Measurements from ENCODE around the gene ODAD2. TPM values are rescaled to one million over a fixed set of nuclear protein-coding genes. Genes with fewer than 3 reads are reported as not detected.

ODAD2 gene
- total and polyA plus RNA-seq, 7 experiments from 2014 or later, result 0.27 to 0.70 TPM; not detected in 5

DNA sequence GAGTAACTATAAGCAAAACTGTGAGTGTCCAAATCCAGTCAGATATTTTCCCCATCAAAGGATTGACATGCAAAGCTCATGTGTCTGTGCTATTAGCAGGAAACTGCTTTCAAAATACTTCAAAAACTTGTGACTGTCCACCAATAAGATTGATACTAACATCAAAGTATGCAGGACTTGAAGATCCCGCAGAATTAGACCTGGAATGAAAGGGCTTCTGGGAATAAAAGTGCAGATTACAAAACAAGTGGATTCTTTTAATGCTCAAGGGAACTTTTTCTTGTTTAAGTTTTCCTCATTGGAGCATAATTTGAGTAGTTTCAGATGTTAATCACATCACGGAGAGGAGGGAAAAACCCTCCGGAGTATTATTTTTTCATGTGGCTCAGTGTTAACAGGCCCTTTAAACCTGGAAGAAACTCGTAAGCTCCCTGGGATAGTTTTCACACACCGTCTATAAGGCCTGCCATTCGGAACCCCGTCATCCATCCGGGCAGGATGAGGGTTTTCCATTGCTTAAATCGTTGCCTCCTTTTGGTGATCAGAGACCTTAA, 219.3 kb downstream of the ODAD2 start:
- no peak overlapping the region for H3K4me3 Mint-ChIP-seq
- ATAC-seq (no peak), DNase-seq (no peak)
- CTCF ChIA-PET, result no interaction called here
- peaks cover 0 to 10% (median 3%) of the 10 kb centered on the region in 11 donors for H3K9me3 Mint-ChIP-seq
- intact Hi-C loops (cut with micrococcal nuclease), result no loop called here
- no peaks in the 10 kb centered on the region for H3K4me1 Mint-ChIP-seq
- POLR2A ChIA-PET, result no interaction called here
- Histone ChIP-seq H3K27ac (ENCODE audit: low read depth, low read length) (no peak overlapping the region), H3K4me1 (ENCODE audit: control insufficient read depth in 2 of 2, insufficient read depth in 2 of 2, low read length in 2 of 2) (no peaks in the 10 kb centered on the region), H3K36me3 (ENCODE audit: control insufficient read depth in 2 of 3, insufficient read depth in 3 of 3, low read length in 3 of 3) (no peaks in the 10 kb centered on the region), H3K4me3 (ENCODE audit: low read length) (no peak overlapping the region), H3K9me3 (ENCODE audit: control insufficient read depth in 2 of 3, low read length in 3 of 3) (peaks cover 0 to 6% (median 0%) of the 10 kb centered on the region in 3 experiments), H3K27me3 (ENCODE audit: control insufficient read depth in 2 of 2, insufficient read depth in 2 of 2, low read length in 2 of 2) (no peaks in the 10 kb centered on the region)
- H3K36me3 Mint-ChIP-seq, result no peaks in the 10 kb centered on the region
- no peak overlapping the region for H3K27ac Mint-ChIP-seq
- H3K27me3 Mint-ChIP-seq, result peaks cover 12 to 55% (median 30%) of the 10 kb centered on the region in 5 donors

- intact Hi-C loops (cut with micrococcal nuclease), result no loop called here
- H3K27me3 Mint-ChIP-seq, result peaks cover 40 to 81% (median 57%) of the 10 kb centered on the region in 5 donors
- CTCF ChIA-PET, result no interaction called here
Measured at GRCh38 chr10:27774831-27775230, 224.0 kb downstream of the ODAD2 start.

DNA sequence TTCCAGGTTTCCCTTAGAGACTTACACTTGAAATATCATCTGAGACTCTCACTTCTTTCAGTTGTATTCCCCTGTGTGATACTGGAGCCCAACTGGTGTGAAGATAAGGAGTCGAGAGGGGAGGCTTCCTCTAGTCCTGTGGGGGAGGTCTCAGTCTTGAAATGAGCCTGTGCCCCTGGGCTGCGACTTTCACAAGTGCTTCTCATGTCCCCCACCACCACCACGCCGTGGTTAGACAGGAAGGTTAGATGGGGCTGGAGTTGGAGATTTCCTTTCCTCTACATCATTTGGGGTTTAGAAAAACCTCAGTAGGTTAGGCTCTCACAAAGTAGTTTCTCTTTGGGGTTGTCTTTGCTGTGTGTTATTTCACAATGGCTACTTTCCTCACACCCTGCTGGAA, 227.6 kb downstream of the ODAD2 start:
- Histone ChIP-seq H3K27me3 (ENCODE audit: control insufficient read depth in 2 of 2, insufficient read depth in 2 of 2, low read length in 2 of 2) (no peaks in the 10 kb centered on the region), H3K9me3 (ENCODE audit: control insufficient read depth in 2 of 3, low read length in 3 of 3) (no peaks in the 10 kb centered on the region), H3K4me3 (ENCODE audit: low read length) (no peak overlapping the region), H3K36me3 (ENCODE audit: control insufficient read depth in 2 of 3, insufficient read depth in 3 of 3, low read length in 3 of 3) (no peaks in the 10 kb centered on the region), H3K4me1 (ENCODE audit: control insufficient read depth in 2 of 2, insufficient read depth in 2 of 2, low read length in 2 of 2) (no peaks in the 10 kb centered on the region), H3K27ac (ENCODE audit: low read depth, low read length) (no peak overlapping the region)
- Mint-ChIP-seq H3K9me3 (peaks cover 0 to 5% (median 0%) of the 10 kb centered on the region in 11 donors), H3K36me3 (no peaks in the 10 kb centered on the region), H3K4me3 (no peak overlapping the region), H3K27me3 (peaks cover 43 to 59% (median 52%) of the 10 kb centered on the region in 5 donors), H3K27ac (no peak overlapping the region), H3K4me1 (peaks cover 0 to 2% (median 0%) of the 10 kb centered on the region in 7 donors)
- POLR2A ChIA-PET, result no interaction called here
- CTCF ChIA-PET, result no interaction called here
- intact Hi-C loops (cut with micrococcal nuclease), result no loop called here
- ATAC-seq (no peak), DNase-seq (no peak)

More at GRCh38 chr10:27774831-27775230, 224.0 kb downstream of the ODAD2 start:
- H3K4me3 Mint-ChIP-seq, result no peak overlapping the region
- peaks cover 0 to 2% (median 0%) of the 10 kb centered on the region in 7 donors for H3K4me1 Mint-ChIP-seq
- no peaks in the 10 kb centered on the region for H3K9me3 ChIP-seq (ENCODE audit: control insufficient read depth in 2 of 3, low read length in 3 of 3)
- no peaks in the 10 kb centered on the region for H3K4me1 ChIP-seq (ENCODE audit: control insufficient read depth in 2 of 2, insufficient read depth in 2 of 2, low read length in 2 of 2)
- no peak overlapping the region for H3K27ac Mint-ChIP-seq
- no peaks in the 10 kb centered on the region for H3K27me3 ChIP-seq (ENCODE audit: control insufficient read depth in 2 of 2, insufficient read depth in 2 of 2, low read length in 2 of 2)
- no peak for DNase-seq
- no peak overlapping the region for H3K27ac ChIP-seq (ENCODE audit: low read depth, low read length)
- no peaks in the 10 kb centered on the region for H3K36me3 ChIP-seq (ENCODE audit: control insufficient read depth in 2 of 3, insufficient read depth in 3 of 3, low read length in 3 of 3)
- H3K9me3 Mint-ChIP-seq, result peaks cover 0 to 5% (median 0%) of the 10 kb centered on the region in 11 donors
- POLR2A ChIA-PET, result no interaction called here
- ATAC-seq, result no peak
- H3K4me3 ChIP-seq (ENCODE audit: low read length), result no peak overlapping the region
- H3K36me3 Mint-ChIP-seq, result no peaks in the 10 kb centered on the region

DNA sequence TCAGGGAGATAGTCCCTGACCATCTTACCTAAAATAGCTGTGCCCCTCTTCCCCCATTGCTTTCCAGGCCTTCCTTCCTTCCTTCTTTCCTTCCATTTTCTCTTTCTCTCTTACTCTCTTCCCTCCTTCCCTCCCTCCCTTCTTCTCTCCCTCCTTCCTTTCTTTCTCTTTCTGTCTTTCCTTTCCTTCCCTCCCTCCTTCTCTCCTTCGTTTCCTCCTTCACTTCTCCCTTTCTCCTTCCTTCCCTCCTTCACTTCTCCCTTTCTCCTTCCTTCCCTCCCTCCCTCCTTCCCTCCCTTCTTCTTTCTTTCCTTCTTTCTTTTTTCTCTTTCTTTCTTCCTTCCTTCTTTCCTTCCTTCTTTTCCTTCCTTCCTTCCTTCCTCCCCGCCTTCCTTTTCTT, 228.7 kb downstream of the ODAD2 start:
- Mint-ChIP-seq H3K27me3 (peaks cover 41 to 52% (median 43%) of the 10 kb centered on the region in 5 donors), H3K36me3 (no peaks in the 10 kb centered on the region), H3K4me3 (no peak overlapping the region), H3K4me1 (peaks cover 0 to 2% (median 0%) of the 10 kb centered on the region in 7 donors), H3K27ac (no peak overlapping the region), H3K9me3 (peaks cover 0 to 5% (median 0%) of the 10 kb centered on the region in 11 donors)
- CTCF ChIA-PET, result no interaction called here
- POLR2A ChIA-PET, result no interaction called here
- no peaks in the 10 kb centered on the region for H3K4me1 ChIP-seq (ENCODE audit: control insufficient read depth in 2 of 2, insufficient read depth in 2 of 2, low read length in 2 of 2)
- H3K4me3 ChIP-seq (ENCODE audit: low read length), result no peak overlapping the region
- ATAC-seq (no peak), DNase-seq (no peak)
- no peak overlapping the region for H3K27ac ChIP-seq (ENCODE audit: low read depth, low read length)
- intact Hi-C loops (cut with micrococcal nuclease), result no loop called here
- no peaks in the 10 kb centered on the region for H3K27me3 ChIP-seq (ENCODE audit: control insufficient read depth in 2 of 2, insufficient read depth in 2 of 2, low read length in 2 of 2)
- H3K9me3 ChIP-seq (ENCODE audit: control insufficient read depth in 2 of 3, low read length in 3 of 3), result no peaks in the 10 kb centered on the region
- no peaks in the 10 kb centered on the region for H3K36me3 ChIP-seq (ENCODE audit: control insufficient read depth in 2 of 3, insufficient read depth in 3 of 3, low read length in 3 of 3)
